HUES48 (cell line): ENCODE results near the gene RBM47.

Experiments used
- H3K27ac ChIP-seq: one replicate; pipeline ENCODE4 v1.7.0; 2013; ENCODE audit warnings: low read depth, low read length, inconsistent platforms
- H3K27me3 ChIP-seq: 2 replicates; pipeline ENCODE4 v1.6.1; 2013; ENCODE audit warnings: mild to moderate bottlenecking, low read length; ENCODE audit not compliant: control insufficient read depth, insufficient read depth
- H3K36me3 ChIP-seq: 2 replicates; pipeline ENCODE4 v1.6.1; 2013; ENCODE audit warnings: low read length; ENCODE audit not compliant: control insufficient read depth, insufficient read depth
- H3K4me1 ChIP-seq: 2 replicates; pipeline ENCODE4 v1.6.1; 2013; ENCODE audit warnings: mild to moderate bottlenecking, low read length; ENCODE audit not compliant: control insufficient read depth, insufficient read depth
- H3K4me3 ChIP-seq: 2 replicates; pipeline ENCODE4 v1.5.1; 2013; ENCODE audit warnings: mild to moderate bottlenecking, low read depth, low read length
- H3K9ac ChIP-seq: 2 replicates; pipeline ENCODE4 v1.6.1; 2013; ENCODE audit warnings: mild to moderate bottlenecking, low read depth, low read length, moderate library complexity
- H3K9me3 ChIP-seq: 2 replicates; pipeline ENCODE4 v1.6.1; 2013; ENCODE audit warnings: low read length; ENCODE audit not compliant: control insufficient read depth, insufficient read depth

Gene RBM47

GRCh38 chr4:40629401-40630334 lies at the start of gene RBM47:
Gene RBM47 (minus strand): TSS chr4:40629864. CDS start chr4:40438893, 190,971 bp downstream.
- Histone ChIP-seq H3K9me3 (no peaks in the 10 kb centered on the region), H3K27ac (peak within 1 kb of the TSS; percentile 98), H3K9ac (peak within 1 kb of the TSS; percentile 85), H3K4me3 (peak within 1 kb of the TSS; percentile 82), H3K36me3 (peaks cover 10% of the 10 kb centered on the region), H3K27me3 (no peaks in the 10 kb centered on the region), H3K4me1 (peaks cover 50% of the 10 kb centered on the region)

DNA sequence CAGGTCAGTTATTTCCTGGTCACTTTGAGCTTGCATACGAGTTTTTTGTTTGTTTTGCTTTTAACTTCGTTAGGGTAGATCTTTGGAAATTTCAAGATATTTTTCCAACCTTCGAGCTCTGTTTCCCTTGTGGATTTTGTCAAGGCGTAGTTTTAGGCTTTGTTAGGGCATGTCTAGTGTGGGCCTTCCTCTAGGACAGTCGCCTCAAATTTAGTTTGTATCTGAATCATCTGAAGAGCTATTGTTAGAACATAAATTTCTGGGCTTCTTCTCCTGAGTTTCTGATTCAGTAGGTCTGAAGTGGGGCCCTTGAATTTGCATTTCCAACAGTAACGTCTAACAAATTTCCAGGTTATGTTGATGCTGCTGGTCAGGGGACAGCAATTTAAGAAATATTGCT lies 48.8 kb upstream of the RBM47 start:
- no peak overlapping the region for H3K9ac ChIP-seq
- H3K27ac ChIP-seq: no peak overlapping the region
- no peak overlapping the region for H3K4me3 ChIP-seq
- H3K4me1 ChIP-seq: peaks cover under 1% of the 10 kb centered on the region; the same call in 1 of the 2 replicates
- no peaks in the 10 kb centered on the region for H3K27me3 ChIP-seq
- no peaks in the 10 kb centered on the region for H3K36me3 ChIP-seq
- H3K9me3 ChIP-seq: no peaks in the 10 kb centered on the region

- Histone ChIP-seq H3K9ac (no peak overlapping the region), H3K4me1 (peaks cover 13% of the 10 kb centered on the region), H3K36me3 (no peaks in the 10 kb centered on the region), H3K9me3 (no peaks in the 10 kb centered on the region), H3K27me3 (no peaks in the 10 kb centered on the region), H3K27ac (no peak overlapping the region), H3K4me3 (no peak overlapping the region)
Observed at GRCh38 chr4:40675166-40675565, 45.5 kb upstream of the RBM47 start.

DNA sequence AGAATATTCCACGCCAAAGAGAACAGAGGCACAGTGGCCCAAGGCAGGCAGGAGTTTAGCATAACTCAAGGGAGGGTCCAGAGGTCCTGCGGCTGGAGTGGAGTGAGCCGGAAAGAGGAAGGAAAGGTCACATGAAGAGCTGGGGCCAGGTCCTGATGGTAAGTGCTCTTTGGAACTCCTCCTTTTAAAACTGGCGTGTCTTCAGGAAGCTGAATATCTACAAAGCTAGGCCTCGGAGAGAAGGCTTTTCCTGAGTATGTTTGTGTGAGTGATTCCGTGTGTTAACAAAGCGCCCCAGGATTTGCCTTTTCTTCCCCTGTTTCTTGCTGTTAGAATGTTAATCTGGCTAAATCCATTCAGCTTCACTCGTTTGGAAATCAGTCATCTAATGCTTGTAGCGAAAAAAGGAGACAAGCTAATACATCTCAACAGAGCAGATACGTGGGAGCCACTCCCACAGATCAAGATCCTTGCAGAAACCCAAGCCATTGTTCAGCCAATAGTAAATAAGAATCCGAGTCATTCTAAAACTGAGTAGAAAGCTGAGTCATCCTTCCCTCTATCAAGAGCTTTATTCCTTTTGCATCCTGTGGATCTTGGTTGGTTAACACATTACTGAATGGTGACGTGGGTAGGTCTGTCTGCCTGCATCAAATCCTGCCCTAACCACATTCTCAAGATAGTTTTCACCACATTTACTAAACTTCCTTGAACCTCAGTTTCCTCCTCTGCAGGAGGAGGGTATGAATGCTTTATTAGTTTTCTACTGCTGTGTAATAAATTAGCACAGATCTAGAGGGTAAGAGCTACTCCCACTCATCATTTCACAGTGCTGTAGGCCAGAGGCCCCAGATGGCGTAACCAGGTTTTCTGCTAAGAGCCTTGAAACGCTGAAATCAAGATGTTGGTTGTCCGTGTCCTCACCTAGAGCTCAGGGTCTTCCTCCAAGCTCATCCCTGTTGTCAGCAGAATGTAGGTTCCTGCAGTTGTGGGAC lies 43.2 kb upstream of the RBM47 start:
- H3K27me3 ChIP-seq: no peaks in the 10 kb centered on the region
- peak overlapping the region; percentile 85 for H3K27ac ChIP-seq
- H3K4me3 ChIP-seq: peak overlapping the region; percentile 0; the same call in 1 of the 2 replicates
- peaks cover 13% of the 10 kb centered on the region for H3K4me1 ChIP-seq
- H3K9ac ChIP-seq: peak overlapping the region; percentile 42; the same call in 1 of the 2 replicates
- no peaks in the 10 kb centered on the region for H3K36me3 ChIP-seq
- no peaks in the 10 kb centered on the region for H3K9me3 ChIP-seq

- Histone ChIP-seq H3K4me3 (no peak overlapping the region), H3K27me3 (no peaks in the 10 kb centered on the region), H3K36me3 (no peaks in the 10 kb centered on the region), H3K27ac (no peak overlapping the region), H3K9me3 (no peaks in the 10 kb centered on the region), H3K4me1 (peaks cover 13% of the 10 kb centered on the region), H3K9ac (no peak overlapping the region)
Observed at GRCh38 chr4:40669504-40669903, 39.8 kb upstream of the RBM47 start.

DNA sequence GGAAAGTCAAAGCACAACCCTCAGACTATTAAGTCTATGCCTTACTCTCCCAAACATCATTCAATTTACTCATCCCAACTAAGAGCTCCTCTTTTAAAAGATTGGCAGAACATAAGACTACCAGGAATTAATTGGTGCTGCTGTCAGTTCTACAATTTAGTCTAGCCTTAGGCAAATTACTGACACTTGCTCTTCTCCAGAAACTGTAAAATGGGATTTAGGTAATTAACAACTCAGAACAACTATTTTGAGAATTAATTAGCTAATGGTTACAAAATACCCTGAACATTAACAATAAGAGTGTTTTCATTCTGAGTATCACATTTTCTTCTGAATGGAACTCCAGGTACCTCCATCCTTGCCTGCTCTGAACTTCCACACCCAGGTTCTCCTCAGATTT lies 36.2 kb upstream of the RBM47 start:
- Histone ChIP-seq H3K4me1 (peaks cover 16% of the 10 kb centered on the region), H3K27ac (no peak overlapping the region), H3K4me3 (no peak overlapping the region), H3K9ac (no peak overlapping the region), H3K36me3 (no peaks in the 10 kb centered on the region), H3K9me3 (no peaks in the 10 kb centered on the region), H3K27me3 (no peaks in the 10 kb centered on the region)

DNA sequence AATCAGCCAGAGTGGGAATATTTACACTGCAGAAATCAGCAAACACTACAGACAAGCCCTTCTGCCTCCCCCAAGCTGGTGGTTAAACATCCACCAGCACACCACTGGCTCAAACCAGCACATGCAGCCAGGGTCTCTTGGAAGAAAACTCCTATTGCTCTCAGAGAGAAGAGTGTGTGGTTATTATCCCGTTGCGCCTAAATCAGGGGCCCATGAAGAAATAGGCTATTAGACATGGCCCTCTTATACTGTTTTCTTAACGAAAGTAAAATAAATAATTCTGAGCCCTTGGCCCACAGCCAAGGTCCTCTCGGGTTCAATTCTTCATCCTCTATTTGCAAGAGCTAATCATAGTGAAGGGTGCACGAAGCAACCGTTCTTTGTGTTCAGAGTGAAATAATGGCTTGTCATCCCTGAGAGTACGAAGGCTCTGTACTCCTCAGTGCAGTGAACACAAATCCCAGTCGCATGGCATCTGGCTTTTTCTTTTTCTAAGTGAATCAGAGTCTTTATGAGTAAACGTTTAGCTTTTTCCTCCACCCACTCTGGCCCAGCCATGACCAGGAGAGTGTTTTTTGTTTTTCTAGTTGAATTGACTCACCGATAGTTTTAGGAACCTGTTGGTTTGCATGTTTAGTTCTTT lies 33.4 kb upstream of the RBM47 start:
- no peaks in the 10 kb centered on the region for H3K36me3 ChIP-seq
- no peaks in the 10 kb centered on the region for H3K9me3 ChIP-seq
- H3K27me3 ChIP-seq: no peaks in the 10 kb centered on the region
- H3K27ac ChIP-seq: peak overlapping the region; percentile 60
- no peak overlapping the region for H3K4me3 ChIP-seq
- peaks cover 16% of the 10 kb centered on the region for H3K4me1 ChIP-seq
- no peak overlapping the region for H3K9ac ChIP-seq

- H3K4me1 ChIP-seq: peaks cover 16% of the 10 kb centered on the region
- no peaks in the 10 kb centered on the region for H3K36me3 ChIP-seq
- H3K27ac ChIP-seq: peak overlapping the region; percentile 61
- H3K27me3 ChIP-seq: no peaks in the 10 kb centered on the region
- no peak overlapping the region for H3K9ac ChIP-seq
- H3K9me3 ChIP-seq: no peaks in the 10 kb centered on the region
- no peak overlapping the region for H3K4me3 ChIP-seq
Observed at GRCh38 chr4:40661803-40662202, 32.1 kb upstream of the RBM47 start.

DNA sequence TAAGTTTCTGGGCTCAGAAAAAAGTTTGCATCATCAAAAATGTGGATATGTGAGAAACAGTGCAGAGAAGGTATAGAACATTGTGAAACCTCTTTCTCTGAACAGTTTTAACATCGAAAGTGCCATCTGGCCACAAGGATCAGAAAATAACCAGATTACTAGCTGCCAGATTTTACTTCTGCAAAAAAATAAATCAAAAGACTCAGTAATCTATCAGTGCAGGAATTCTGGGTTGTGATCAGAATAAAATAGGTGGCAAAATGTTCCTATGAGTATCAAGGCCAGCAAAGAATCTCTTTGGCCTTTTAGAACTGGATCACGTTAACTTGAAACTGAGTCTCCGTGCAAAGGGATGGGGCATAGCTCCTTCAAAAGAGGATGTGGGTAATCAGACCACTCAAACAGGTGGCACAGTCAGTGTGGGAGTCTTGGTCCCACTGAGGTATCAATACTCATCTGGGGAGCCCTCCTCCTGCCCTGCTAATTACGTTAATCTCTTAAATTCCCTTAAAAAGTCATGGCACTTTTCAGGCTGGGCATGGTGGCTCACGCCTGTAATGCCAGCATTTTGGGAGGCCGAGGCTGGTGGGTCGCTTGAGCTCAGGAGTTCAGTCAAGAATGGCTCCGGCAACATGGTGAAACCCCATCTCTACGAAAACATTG lies 26.7 kb upstream of the RBM47 start:
- Histone ChIP-seq H3K4me1 (peaks cover 5% of the 10 kb centered on the region), H3K4me3 (no peak overlapping the region), H3K36me3 (no peaks in the 10 kb centered on the region), H3K9ac (no peak overlapping the region), H3K9me3 (no peaks in the 10 kb centered on the region), H3K27me3 (no peaks in the 10 kb centered on the region), H3K27ac (no peak overlapping the region)

- Histone ChIP-seq H3K27me3 (no peaks in the 10 kb centered on the region), H3K4me1 (peaks cover 25% of the 10 kb centered on the region), H3K36me3 (no peaks in the 10 kb centered on the region), H3K9ac (no peak overlapping the region), H3K4me3 (no peak overlapping the region), H3K27ac (peak overlapping the region; percentile 32), H3K9me3 (no peaks in the 10 kb centered on the region)
Observed at GRCh38 chr4:40651280-40651679, 21.6 kb upstream of the RBM47 start.
